SK-N-SH treated with all-trans-retinoic acid at 6 μM for 48 hours (cell line): Measurements from ENCODE around the gene CHST11.
A peak's percentile ranks its signal among the peaks of the same experiment; 100 is the strongest.

Experiments used
- ATAC-seq: fragments of 200-7000 bp; cut with Tn5 transposase; 3 replicates; pipeline ENCODE4 v1.9.1; 2020; ENCODE audit warnings: mild to moderate bottlenecking, moderate library complexity
- CREB5 ChIP-seq: fragments of 250-450 bp; sonication (Bioruptor Pico); IDR thresholded peaks from 2 replicates; pipeline ENCODE4 v1.5.1; 2020; ENCODE audit warnings: low read depth, mild to moderate bottlenecking, moderate library complexity
- CSRNP3 ChIP-seq: fragments of 250-450 bp; sonication (Bioruptor Pico); IDR thresholded peaks from 2 replicates; pipeline ENCODE4 v1.5.1; 2021; ENCODE audit warnings: mild to moderate bottlenecking, moderate library complexity
- ESRRG ChIP-seq: fragments of 250-450 bp; sonication (Bioruptor Pico); IDR thresholded peaks from 2 replicates; pipeline ENCODE4 v1.6.1; 2021; ENCODE audit warnings: mild to moderate bottlenecking
- GLIS3 ChIP-seq: fragments of 250-450 bp; sonication (Bioruptor Pico); IDR thresholded peaks from 2 replicates; pipeline ENCODE4 v1.5.0; 2020; ENCODE audit warnings: mild to moderate bottlenecking, moderate library complexity
- ISL1 ChIP-seq: fragments of 250-450 bp; sonication (Bioruptor Pico); IDR thresholded peaks from 2 replicates; pipeline ENCODE4 v2.1.2; 2022; ENCODE audit warnings: mild to moderate bottlenecking, moderate library complexity
- POU6F1 ChIP-seq: fragments of 250-450 bp; sonication (Bioruptor Pico); IDR thresholded peaks from 2 replicates; pipeline ENCODE4 v1.8.0; 2021; ENCODE audit warnings: low read depth, mild to moderate bottlenecking, moderate library complexity, borderline replicate concordance
- PPARA ChIP-seq: fragments of 250-450 bp; sonication (Bioruptor Pico); IDR thresholded peaks from 2 replicates; pipeline ENCODE4 v1.5.0; 2020; ENCODE audit warnings: mild to moderate bottlenecking, borderline replicate concordance
- RARB ChIP-seq: fragments of 250-450 bp; sonication (Bioruptor Pico); IDR thresholded peaks from 2 replicates; pipeline ENCODE4 v1.8.0; 2021; ENCODE audit warnings: mild to moderate bottlenecking, moderate library complexity
- SNAI2 ChIP-seq: fragments of 250-450 bp; sonication (Bioruptor Pico); IDR thresholded peaks from 2 replicates; pipeline ENCODE4 v1.5.0; 2020; ENCODE audit warnings: mild to moderate bottlenecking, moderate library complexity
- TCF4 ChIP-seq: fragments of 250-450 bp; sonication (Bioruptor Pico); IDR thresholded peaks from 2 replicates; pipeline ENCODE4 v1.8.0; 2021; ENCODE audit warnings: mild to moderate bottlenecking, moderate library complexity, borderline replicate concordance
- TOX ChIP-seq: fragments of 250-450 bp; sonication (Bioruptor Pico); IDR thresholded peaks from 2 replicates; pipeline ENCODE4 v1.8.0; 2021; ENCODE audit warnings: mild to moderate bottlenecking, moderate library complexity, borderline replicate concordance
- ZFP30 ChIP-seq: fragments of 450-650 bp; formaldehyde crosslinking; IDR thresholded peaks from 2 replicates; pipeline ENCODE4 v1.5.0; 2022; ENCODE audit warnings: mild to moderate bottlenecking, moderate library complexity
- ZNF565 ChIP-seq: fragments of 450-650 bp; formaldehyde crosslinking; conservative IDR thresholded peaks from 2 replicates; pipeline ENCODE4 v1.5.0; 2020; ENCODE audit warnings: low read depth, mild to moderate bottlenecking, moderate library complexity
- ZNF70 ChIP-seq: fragments of 450-650 bp; formaldehyde crosslinking; IDR thresholded peaks from 2 replicates; pipeline ENCODE4 v1.5.0; 2020; ENCODE audit warnings: mild to moderate bottlenecking, moderate library complexity
- ZNF8 ChIP-seq: fragments of 450-650 bp; formaldehyde crosslinking; IDR thresholded peaks from 2 replicates; pipeline ENCODE4 v1.5.0; 2020; ENCODE audit warnings: mild to moderate bottlenecking, moderate library complexity

CHST11 gene

GRCh38 chr12:104669851-104670337 is 213.1 kb downstream of the CHST11 start:
- ATAC-seq: no peak
- TF ChIP-seq ZFP30 (no peak), ZNF8 (CRISPR knock-in tag) (no peak), POU6F1 (CRISPR knock-in tag) (no peak), ESRRG (CRISPR knock-in tag) (no peak), RARB (CRISPR knock-in tag) (no peak), CSRNP3 (CRISPR knock-in tag) (no peak), ISL1 (no peak), TOX (no peak), SNAI2 (no peak), ZNF565 (CRISPR knock-in tag) (no peak), CREB5 (CRISPR knock-in tag) (no peak), GLIS3 (CRISPR knock-in tag) (no peak), ZNF70 (no peak)

DNA sequence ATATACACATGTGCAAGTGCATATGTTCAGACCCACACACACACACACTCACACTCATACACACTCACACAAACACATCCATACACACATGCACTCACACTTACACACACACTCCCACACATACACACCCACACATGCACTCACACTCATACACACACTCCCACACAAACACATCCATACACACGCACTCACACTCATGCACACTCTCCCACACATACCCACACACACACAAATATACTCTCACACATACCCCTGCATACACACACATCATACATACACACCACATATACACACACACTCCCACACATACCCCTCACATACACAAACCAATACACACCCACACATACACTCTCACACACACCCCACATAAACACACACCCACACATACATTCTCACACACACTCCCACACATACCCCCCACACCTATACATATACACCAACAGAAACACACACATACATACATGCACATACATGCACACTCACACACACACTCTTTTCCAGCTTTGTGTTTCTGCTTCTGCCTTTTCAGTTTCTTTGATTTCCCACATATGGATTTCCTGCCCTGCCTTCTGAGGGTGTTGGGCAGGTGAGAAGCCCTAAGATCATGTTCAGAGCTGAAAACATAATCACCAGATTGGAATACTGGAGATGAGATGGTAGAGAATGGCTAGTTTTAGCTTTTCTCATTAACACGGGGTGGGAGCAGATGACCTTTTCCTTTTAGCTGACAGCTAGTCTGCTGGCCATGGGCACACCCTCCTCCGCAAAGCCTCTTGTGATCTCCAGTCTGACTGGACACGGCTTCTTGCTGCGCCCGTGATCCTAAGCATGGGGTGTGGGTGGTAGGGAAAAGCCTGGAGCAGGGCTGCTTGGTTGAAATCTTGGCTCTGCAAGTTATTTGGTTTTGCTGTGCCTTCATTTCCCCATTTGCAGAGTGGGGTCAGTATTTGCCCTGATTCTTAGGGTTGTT is 214.0 kb downstream of the CHST11 start:
- no peak for TF ChIP-seq PPARA
- no peak for TF ChIP-seq CSRNP3 (CRISPR knock-in tag)
- TF ChIP-seq POU6F1 (CRISPR knock-in tag): no peak
- TF ChIP-seq TOX: no peak
- TF ChIP-seq TCF4: no peak
- ATAC-seq: no peak; the same call in 2 of the 3 replicates

DNA sequence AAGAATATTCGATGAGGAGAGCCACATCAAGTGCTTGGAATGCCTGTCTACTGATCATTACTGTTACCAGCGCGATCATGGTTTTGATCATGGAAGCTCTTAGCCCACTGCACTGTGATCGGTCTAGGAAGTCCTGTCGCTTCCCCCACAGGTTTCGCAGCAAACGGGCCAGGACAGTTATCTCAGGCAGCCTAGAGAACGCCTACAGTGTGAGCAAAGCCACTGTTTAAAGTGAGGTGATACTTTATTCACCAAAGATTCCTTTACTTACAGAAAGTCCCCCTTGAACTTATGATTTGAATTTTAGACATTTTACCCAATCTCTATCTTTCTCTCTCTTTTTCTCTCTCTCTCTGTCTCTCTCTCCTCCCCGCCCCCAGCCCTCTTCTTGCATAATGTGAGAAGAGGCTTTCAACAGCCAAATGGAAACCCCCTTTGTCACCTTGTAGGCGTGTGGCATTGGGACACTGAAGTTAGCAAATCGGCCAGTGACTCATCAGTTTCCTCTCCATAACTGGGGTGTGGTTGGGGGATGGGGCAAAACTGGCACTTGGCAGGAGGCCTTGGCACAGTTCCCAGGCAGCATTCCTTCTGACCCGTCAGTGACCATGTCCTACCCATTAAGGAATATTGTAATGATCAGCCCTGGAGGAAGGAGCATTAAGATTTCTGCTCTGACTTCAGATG is 214.8 kb downstream of the CHST11 start:
- peak; percentile 78 for ATAC-seq
- TF ChIP-seq ISL1: peak; percentile 71
- TF ChIP-seq POU6F1 (CRISPR knock-in tag): no peak
- 0 out of 2 replicates have a peak, but pooled peaks have one; percentile 24 for TF ChIP-seq TOX

DNA sequence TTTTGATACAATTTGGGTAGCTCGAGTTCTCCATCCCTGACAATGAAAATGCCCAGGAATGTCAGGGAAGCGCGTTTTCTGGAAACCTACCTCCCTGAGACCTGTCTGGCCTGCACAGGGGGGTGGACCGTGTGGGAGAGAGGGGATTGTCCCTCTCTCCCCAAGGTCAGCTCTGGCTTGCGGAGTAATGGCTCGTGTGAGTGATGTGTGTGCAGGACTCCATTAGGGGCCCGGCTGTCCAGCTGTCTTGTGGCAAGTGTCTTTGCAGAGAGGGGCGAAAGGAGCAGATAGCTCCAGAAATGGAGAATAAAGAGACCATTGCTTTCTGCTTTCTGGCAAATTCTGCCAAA is 215.3 kb downstream of the CHST11 start:
- no peak for TF ChIP-seq ZNF70
- ATAC-seq: peak; percentile 57
